ENCODE data around the gene TNIK.

Gene TNIK

GRCh38 chr3:171021377-171021776 is 438.8 kb downstream of the TNIK start:
- Mint-ChIP-seq H3K27me3 (ENCODE audit: low read depth) (peaks cover 55% of the 10 kb centered on the region), H3K27ac (no peak overlapping the region), H3K4me1 (ENCODE audit: low read depth) (no peaks in the 10 kb centered on the region), H3K36me3 (ENCODE audit: low read depth) (no peaks in the 10 kb centered on the region), H3K9me3 (no peaks in the 10 kb centered on the region), H3K4me3 (no peak overlapping the region)
- no peak for DNase-seq (ENCODE audit: low spot score)

- no peak for DNase-seq (ENCODE audit: low spot score)
- Mint-ChIP-seq H3K4me1 (ENCODE audit: low read depth) (no peaks in the 10 kb centered on the region), H3K9me3 (no peaks in the 10 kb centered on the region), H3K4me3 (no peak overlapping the region), H3K27me3 (ENCODE audit: low read depth) (peaks cover 37% of the 10 kb centered on the region), H3K27ac (no peak overlapping the region), H3K36me3 (ENCODE audit: low read depth) (no peaks in the 10 kb centered on the region)
Observed at GRCh38 chr3:171018156-171018935, 441.9 kb downstream of the TNIK start.

- H3K4me3 Mint-ChIP-seq = no peak overlapping the region
- H3K27ac Mint-ChIP-seq = no peak overlapping the region
- H3K9me3 Mint-ChIP-seq = no peaks in the 10 kb centered on the region
- no peaks in the 10 kb centered on the region for H3K36me3 Mint-ChIP-seq (ENCODE audit: low read depth)
- H3K4me1 Mint-ChIP-seq (ENCODE audit: low read depth) = no peaks in the 10 kb centered on the region
- peaks cover 35% of the 10 kb centered on the region for H3K27me3 Mint-ChIP-seq (ENCODE audit: low read depth)
- DNase-seq (ENCODE audit: low spot score) = no peak
Observed at GRCh38 chr3:171013822-171014748, 446.1 kb downstream of the TNIK start.

- Mint-ChIP-seq H3K4me1 (ENCODE audit: low read depth) (no peaks in the 10 kb centered on the region), H3K36me3 (ENCODE audit: low read depth) (no peaks in the 10 kb centered on the region), H3K9me3 (no peaks in the 10 kb centered on the region), H3K4me3 (no peak overlapping the region), H3K27ac (no peak overlapping the region), H3K27me3 (ENCODE audit: low read depth) (peaks cover 29% of the 10 kb centered on the region)
- no peak for DNase-seq (ENCODE audit: low spot score)
Observed at GRCh38 chr3:171011873-171012336, 448.3 kb downstream of the TNIK start.
